Measurements from ENCODE around the gene SCG3. TPM values are rescaled to one million over a fixed set of nuclear protein-coding genes. Genes with fewer than 3 reads are reported as not detected.

Gene SCG3
- total and polyA plus RNA-seq, 2 donors (not counting 1 experiment from before 2014, with no cell fraction given): not detected

DNA sequence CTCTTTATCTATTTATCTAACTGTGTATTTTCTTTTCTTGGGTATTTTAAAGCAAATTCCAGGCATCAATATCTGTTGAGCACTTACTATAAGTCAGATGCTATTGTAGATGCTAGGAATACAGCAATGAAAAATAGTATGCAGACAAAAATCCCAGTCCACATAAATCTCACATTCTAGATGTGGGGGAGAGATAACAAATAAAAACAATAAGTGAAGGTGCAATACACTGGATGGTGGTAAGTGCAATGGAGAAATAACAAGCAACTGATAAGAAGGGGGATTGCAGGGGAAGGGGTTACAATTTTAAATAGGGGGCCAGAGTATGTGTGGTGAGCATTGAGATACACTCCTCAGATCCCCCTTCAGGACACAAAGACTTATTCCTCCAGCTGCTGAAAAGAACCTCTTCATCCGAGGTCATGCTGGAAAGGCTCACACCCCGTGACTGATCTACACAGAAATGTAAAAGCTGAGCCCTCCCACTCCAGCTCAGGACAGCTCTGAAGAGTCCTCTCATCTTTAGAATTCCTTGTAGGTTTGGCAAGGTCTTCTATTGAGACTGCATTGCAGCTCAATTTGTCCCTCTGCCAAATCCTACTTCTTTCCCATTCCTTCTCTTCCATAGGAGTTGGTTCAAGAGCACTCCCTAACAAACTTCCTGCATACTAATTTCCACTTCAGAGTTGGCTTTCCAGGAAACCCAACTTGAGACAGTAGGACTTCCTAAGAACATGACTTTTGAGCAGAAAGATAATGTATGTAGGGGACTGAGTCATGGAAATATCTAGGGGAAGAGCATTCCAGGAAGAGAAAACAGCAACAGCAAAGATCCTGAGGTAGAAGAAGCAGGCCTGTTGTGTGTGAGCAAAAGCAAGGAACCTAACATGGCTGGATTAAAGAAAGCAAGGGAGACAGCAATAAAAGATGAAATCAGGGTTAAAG, 8.1 kb upstream of the SCG3 start:
- WGBS (ENCODE audit: insufficient coverage): 73% methylated on average over 2 of the region's 2 CpGs
- Histone ChIP-seq H3K36me3 (replicated peaks in 1 of 2; ENCODE audit: control extremely low read depth in 1 of 2, control insufficient read depth in 1 of 2, extremely low read depth in 1 of 2, insufficient read depth in 2 of 2, low read length in 1 of 2) (no peaks in the 10 kb centered on the region), H4K20me1 (ENCODE audit: control insufficient read depth, insufficient read depth, low read length, poor library complexity, severe bottlenecking) (no peaks in the 10 kb centered on the region), H3K9me3 (ENCODE audit: control extremely low read depth in 1 of 3, control insufficient read depth in 2 of 3, insufficient read depth in 1 of 3, low read length in 2 of 3) (no peaks in the 10 kb centered on the region), H3K4me1 (ENCODE audit: control insufficient read depth in 2 of 2, insufficient read depth in 2 of 2, low read length in 2 of 2) (no peaks in the 10 kb centered on the region), H3K27me3 (replicated peaks in 1 of 4; ENCODE audit: control extremely low read depth in 1 of 4, control insufficient read depth in 3 of 4, insufficient read depth in 4 of 4, low read length in 3 of 4) (peaks cover 0 to 3% (median 0%) of the 10 kb centered on the region in 4 experiments), H3K4me3 (ENCODE audit: control extremely low read depth in 1 of 5, extremely low read depth in 1 of 5, insufficient read depth in 1 of 5, low read depth in 2 of 5, low read length in 4 of 5) (no peak overlapping the region), H3K4me2 (replicated peaks; ENCODE audit: low read depth, low read length, poor library complexity, severe bottlenecking) (no peak overlapping the region), H3K9ac (ENCODE audit: low read length) (no peak overlapping the region), H3K27ac (ENCODE audit: low read length in 2 of 2) (no peak overlapping the region), H3K79me2 (ENCODE audit: control insufficient read depth, insufficient read depth, low read length) (no peaks in the 10 kb centered on the region), H2AFZ (ENCODE audit: insufficient read depth, low read depth, low read length, poor library complexity, severe bottlenecking) (no peak overlapping the region)
- Mint-ChIP-seq H3K27ac (no peak overlapping the region), H3K9me3 (ENCODE audit: insufficient read depth) (no peaks in the 10 kb centered on the region), H3K4me1 (no peaks in the 10 kb centered on the region), H3K4me3 (no peak overlapping the region), H3K27me3 (peaks cover 24% of the 10 kb centered on the region)
- CTCF ChIA-PET: no interaction called here
- POLR2A ChIA-PET: no interaction called here
- no peak for DNase-seq
- TF ChIP-seq, protein P1, sequence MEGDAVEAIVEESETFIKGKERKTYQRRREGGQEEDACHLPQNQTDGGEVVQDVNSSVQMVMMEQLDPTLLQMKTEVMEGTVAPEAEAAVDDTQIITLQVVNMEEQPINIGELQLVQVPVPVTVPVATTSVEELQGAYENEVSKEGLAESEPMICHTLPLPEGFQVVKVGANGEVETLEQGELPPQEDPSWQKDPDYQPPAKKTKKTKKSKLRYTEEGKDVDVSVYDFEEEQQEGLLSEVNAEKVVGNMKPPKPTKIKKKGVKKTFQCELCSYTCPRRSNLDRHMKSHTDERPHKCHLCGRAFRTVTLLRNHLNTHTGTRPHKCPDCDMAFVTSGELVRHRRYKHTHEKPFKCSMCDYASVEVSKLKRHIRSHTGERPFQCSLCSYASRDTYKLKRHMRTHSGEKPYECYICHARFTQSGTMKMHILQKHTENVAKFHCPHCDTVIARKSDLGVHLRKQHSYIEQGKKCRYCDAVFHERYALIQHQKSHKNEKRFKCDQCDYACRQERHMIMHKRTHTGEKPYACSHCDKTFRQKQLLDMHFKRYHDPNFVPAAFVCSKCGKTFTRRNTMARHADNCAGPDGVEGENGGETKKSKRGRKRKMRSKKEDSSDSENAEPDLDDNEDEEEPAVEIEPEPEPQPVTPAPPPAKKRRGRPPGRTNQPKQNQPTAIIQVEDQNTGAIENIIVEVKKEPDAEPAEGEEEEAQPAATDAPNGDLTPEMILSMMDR (IDR thresholded peaks at IDR 0.05): no peak
- TF ChIP-seq EZH2 (IDR thresholded peaks at IDR 0.05; ENCODE audit: borderline replicate concordance, insufficient read depth, low read depth, low read length, poor library complexity, severe bottlenecking): no peak
- intact Hi-C loops (cut with micrococcal nuclease): no loop called here
- ATAC-seq (ENCODE audit: low read depth): no peak

GRCh38 chr15:51675234-51675633, 6.1 kb upstream of the SCG3 start:
- H3K9ac ChIP-seq (ENCODE audit: low read length): no peak overlapping the region
- no peak overlapping the region for H3K27ac ChIP-seq (ENCODE audit: low read length in 2 of 2)
- Mint-ChIP-seq H3K4me1 (no peaks in the 10 kb centered on the region), H3K9me3 (ENCODE audit: insufficient read depth) (no peaks in the 10 kb centered on the region), H3K4me3 (no peak overlapping the region), H3K27ac (no peak overlapping the region), H3K27me3 (peaks cover 34% of the 10 kb centered on the region)
- ChIA-PET POLR2A (no interaction called here), CTCF (interaction anchor here (0.9 kb wide), 1 partner anchor 101 kb away, joined by 4 read pairs; no protein-coding TSS in a partner anchor)
- H2AFZ ChIP-seq (ENCODE audit: insufficient read depth, low read depth, low read length, poor library complexity, severe bottlenecking): no peak overlapping the region
- peaks cover 0 to 5% (median 3%) of the 10 kb centered on the region in 4 experiments for H3K27me3 ChIP-seq (replicated peaks in 1 of 4; ENCODE audit: control extremely low read depth in 1 of 4, control insufficient read depth in 3 of 4, insufficient read depth in 4 of 4, low read length in 3 of 4)
- WGBS (ENCODE audit: insufficient coverage): 17% methylated on average over 1 of the region's 1 CpG
- TF ChIP-seq, protein P1 (IDR thresholded peaks at IDR 0.05): no peak
- no peak for TF ChIP-seq EZH2 (IDR thresholded peaks at IDR 0.05; ENCODE audit: borderline replicate concordance, insufficient read depth, low read depth, low read length, poor library complexity, severe bottlenecking)
- intact Hi-C loops (cut with micrococcal nuclease): no loop called here
- no peak overlapping the region for H3K4me3 ChIP-seq (ENCODE audit: control extremely low read depth in 1 of 5, extremely low read depth in 1 of 5, insufficient read depth in 1 of 5, low read depth in 2 of 5, low read length in 4 of 5)
- H4K20me1 ChIP-seq (ENCODE audit: control insufficient read depth, insufficient read depth, low read length, poor library complexity, severe bottlenecking): no peaks in the 10 kb centered on the region
- H3K9me3 ChIP-seq (ENCODE audit: control extremely low read depth in 1 of 3, control insufficient read depth in 2 of 3, insufficient read depth in 1 of 3, low read length in 2 of 3): no peaks in the 10 kb centered on the region
- no peak overlapping the region for H3K4me2 ChIP-seq (replicated peaks; ENCODE audit: low read depth, low read length, poor library complexity, severe bottlenecking)
- DNase-seq (no peak), ATAC-seq (ENCODE audit: low read depth) (no peak)
- no peaks in the 10 kb centered on the region for H3K79me2 ChIP-seq (ENCODE audit: control insufficient read depth, insufficient read depth, low read length)
- H3K4me1 ChIP-seq (ENCODE audit: control insufficient read depth in 2 of 2, insufficient read depth in 2 of 2, low read length in 2 of 2): no peaks in the 10 kb centered on the region
- H3K36me3 ChIP-seq (replicated peaks in 1 of 2; ENCODE audit: control extremely low read depth in 1 of 2, control insufficient read depth in 1 of 2, extremely low read depth in 1 of 2, insufficient read depth in 2 of 2, low read length in 1 of 2): no peaks in the 10 kb centered on the region
